Measurements from ENCODE around the gene CIAO2B.

The CIAO2B gene

DNA sequence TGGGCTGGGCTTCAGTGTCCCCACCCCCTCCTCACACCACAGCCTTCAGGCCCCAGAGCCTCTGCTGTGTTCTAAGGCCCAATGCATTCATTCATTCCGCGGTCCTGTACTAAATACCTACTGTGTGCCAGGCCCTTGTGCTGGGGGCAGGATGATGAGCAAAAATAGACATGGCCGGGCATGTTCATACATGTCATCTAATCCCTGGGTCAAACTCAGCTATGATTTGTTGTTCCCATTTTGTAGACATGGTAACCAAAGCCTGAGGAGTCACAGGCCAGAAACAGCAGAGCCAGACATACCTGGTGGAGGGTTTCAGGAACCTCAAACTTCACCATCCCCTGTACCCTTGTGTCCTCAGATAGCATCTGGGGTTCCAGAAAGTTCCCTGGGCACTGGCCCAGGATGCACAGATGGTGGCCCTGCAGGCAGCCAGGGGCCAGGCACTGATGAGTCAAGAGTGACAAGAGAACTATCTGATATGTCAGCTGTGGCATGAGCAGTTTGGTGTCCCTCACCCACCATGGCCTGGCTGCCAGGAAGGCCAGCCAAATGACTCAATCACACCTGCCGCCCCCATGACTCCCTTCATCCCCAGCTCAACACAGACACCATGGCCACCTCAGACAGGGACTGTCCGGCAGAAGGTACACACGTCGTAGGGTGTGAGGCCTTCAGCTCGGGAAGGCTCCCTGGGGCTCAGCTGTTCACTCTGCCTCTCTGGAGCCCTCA is 6.1 kb downstream of the CIAO2B start:
- H3K4me2 ChIP-seq (ENCODE audit: low read length) = no peak overlapping the region
- H3K79me2 ChIP-seq = no peaks in the 10 kb centered on the region
- no peaks in the 10 kb centered on the region for H3K27me3 ChIP-seq (ENCODE audit: control insufficient read depth, insufficient read depth, low read length)
- H3K9me3 ChIP-seq (ENCODE audit: control insufficient read depth, low read length) = no peaks in the 10 kb centered on the region
- H3K27ac ChIP-seq = no peak overlapping the region
- H3K9ac ChIP-seq = no peak overlapping the region
- no peaks in the 10 kb centered on the region for H3K36me3 ChIP-seq (ENCODE audit: control insufficient read depth, insufficient read depth, low read length)
- H3K4me3 ChIP-seq (ENCODE audit: low read depth, low read length) = no peak overlapping the region
- peaks cover 12% of the 10 kb centered on the region for H3K4me1 ChIP-seq
- no peak overlapping the region for H2AFZ ChIP-seq
- TF ChIP-seq, protein P1, sequence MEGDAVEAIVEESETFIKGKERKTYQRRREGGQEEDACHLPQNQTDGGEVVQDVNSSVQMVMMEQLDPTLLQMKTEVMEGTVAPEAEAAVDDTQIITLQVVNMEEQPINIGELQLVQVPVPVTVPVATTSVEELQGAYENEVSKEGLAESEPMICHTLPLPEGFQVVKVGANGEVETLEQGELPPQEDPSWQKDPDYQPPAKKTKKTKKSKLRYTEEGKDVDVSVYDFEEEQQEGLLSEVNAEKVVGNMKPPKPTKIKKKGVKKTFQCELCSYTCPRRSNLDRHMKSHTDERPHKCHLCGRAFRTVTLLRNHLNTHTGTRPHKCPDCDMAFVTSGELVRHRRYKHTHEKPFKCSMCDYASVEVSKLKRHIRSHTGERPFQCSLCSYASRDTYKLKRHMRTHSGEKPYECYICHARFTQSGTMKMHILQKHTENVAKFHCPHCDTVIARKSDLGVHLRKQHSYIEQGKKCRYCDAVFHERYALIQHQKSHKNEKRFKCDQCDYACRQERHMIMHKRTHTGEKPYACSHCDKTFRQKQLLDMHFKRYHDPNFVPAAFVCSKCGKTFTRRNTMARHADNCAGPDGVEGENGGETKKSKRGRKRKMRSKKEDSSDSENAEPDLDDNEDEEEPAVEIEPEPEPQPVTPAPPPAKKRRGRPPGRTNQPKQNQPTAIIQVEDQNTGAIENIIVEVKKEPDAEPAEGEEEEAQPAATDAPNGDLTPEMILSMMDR (IDR thresholded peaks at IDR 0.05) = no peak

DNA sequence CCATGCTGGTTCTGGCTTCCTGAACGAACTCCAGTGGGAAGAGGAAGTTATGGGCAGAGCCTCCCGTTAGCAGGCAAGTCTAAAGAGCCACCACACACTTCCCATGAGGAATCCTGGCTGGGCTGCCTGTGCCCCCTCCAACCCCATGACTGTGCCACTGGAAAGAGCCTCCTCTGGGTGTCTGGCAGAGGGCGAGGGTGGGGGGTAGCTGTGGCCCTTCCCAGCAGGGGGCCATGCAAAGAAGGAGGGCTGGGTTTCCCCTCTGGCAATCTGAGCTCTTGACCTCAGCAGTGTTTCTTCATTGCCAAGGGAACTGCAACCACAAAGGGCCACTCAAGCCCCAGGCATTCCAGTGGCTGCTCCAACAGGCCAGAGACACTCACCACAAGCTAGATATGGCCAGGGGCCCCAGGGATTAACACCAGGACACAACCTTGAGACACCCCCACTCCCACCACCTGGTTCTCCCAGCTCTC is 7.2 kb downstream of the CIAO2B start:
- Histone ChIP-seq H3K79me2 (no peaks in the 10 kb centered on the region), H2AFZ (no peak overlapping the region), H3K36me3 (ENCODE audit: control insufficient read depth, insufficient read depth, low read length) (no peaks in the 10 kb centered on the region), H3K9ac (no peak overlapping the region), H3K27me3 (ENCODE audit: control insufficient read depth, insufficient read depth, low read length) (no peaks in the 10 kb centered on the region), H3K27ac (peak overlapping the region; percentile 6), H3K4me2 (ENCODE audit: low read length) (no peak overlapping the region), H3K4me3 (ENCODE audit: low read depth, low read length) (no peak overlapping the region), H3K9me3 (ENCODE audit: control insufficient read depth, low read length) (no peaks in the 10 kb centered on the region), H3K4me1 (peaks cover 9% of the 10 kb centered on the region)
- TF ChIP-seq, protein P1 (IDR thresholded peaks at IDR 0.05) = no peak

DNA sequence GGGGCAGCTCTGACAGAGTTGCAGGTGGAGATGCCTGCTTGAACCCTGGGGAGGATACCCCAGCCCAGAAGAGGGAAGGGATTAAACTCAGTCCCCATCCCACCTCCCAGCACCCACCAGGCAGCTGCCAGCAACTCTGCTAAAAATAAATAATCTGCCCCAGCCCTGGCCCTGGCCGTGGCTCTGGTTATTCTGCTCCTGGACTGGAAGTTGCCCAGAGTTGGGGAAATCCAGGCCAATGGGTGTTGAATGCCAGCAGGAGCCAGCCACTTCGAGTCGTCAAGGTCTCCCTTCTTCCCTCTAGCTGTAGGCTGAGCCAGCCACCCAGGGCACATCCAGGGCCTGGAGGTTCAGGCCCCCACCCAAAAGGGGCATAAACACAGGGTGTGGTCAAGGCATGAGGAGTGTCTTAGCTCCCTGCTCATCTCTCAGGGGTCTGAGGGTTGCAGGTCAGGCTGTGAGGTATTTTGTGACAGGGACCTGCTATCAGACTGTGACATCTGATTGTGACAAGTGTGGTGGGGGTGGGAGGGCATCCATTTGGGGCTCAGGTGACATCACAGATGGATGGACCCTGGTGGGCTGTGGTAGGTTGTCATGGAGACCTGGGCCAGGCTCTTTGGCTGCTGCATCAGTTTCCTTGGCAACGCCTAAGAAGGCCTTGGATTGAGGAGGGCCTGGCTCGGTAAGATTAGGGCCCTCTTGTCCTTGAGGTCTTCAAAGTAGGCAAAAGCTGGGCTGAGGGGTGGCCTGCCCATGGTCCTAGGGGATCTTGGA is 7.8 kb downstream of the CIAO2B start:
- peak overlapping the region; percentile 6 for H3K27ac ChIP-seq
- TF ChIP-seq, protein P1 (IDR thresholded peaks at IDR 0.05) = no peak
- H3K9ac ChIP-seq = no peak overlapping the region
- H3K4me3 ChIP-seq (ENCODE audit: low read depth, low read length) = no peak overlapping the region
- no peaks in the 10 kb centered on the region for H3K36me3 ChIP-seq (ENCODE audit: control insufficient read depth, insufficient read depth, low read length)
- peaks cover 9% of the 10 kb centered on the region for H3K4me1 ChIP-seq
- H2AFZ ChIP-seq = no peak overlapping the region
- H3K27me3 ChIP-seq (ENCODE audit: control insufficient read depth, insufficient read depth, low read length) = no peaks in the 10 kb centered on the region
- no peaks in the 10 kb centered on the region for H3K79me2 ChIP-seq
- no peaks in the 10 kb centered on the region for H3K9me3 ChIP-seq (ENCODE audit: control insufficient read depth, low read length)
- H3K4me2 ChIP-seq (ENCODE audit: low read length) = no peak overlapping the region

DNA sequence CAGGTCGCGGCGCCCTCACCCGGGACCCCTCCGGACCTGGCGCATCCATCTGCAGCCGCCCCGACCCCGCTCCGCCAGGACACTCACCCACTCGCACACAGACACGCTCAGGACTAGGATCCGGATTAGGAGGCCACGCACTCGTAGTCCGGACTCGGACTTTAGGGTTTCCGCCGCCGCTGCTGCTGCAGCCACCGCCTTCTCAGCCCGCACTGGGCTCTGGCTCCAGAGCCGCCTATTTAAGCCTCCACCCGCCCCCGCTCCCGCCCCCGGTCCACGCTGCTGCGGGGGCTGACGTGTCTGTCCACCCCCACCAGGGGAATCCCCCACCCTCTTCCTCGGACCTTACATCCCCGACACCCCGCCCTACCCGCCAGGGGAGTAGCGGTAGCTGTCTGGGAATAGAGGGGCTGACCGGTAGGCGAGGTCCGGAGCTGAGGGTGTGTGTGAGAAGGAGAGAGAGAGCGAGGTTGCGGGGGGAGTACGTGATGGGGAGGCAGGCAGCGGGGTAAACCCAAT is 8.8 kb downstream of the CIAO2B start, which contains the start of gene RRAD:
Gene RRAD, minus strand, starts transcription at position 214 of the 519 bp plus-strand sequence. CDS start 356 bp downstream, outside the sequence.
- peaks cover 9% of the 10 kb centered on the region for H3K4me1 ChIP-seq
- TF ChIP-seq, protein P1 (IDR thresholded peaks at IDR 0.05) = no peak
- no peaks in the 10 kb centered on the region for H3K36me3 ChIP-seq (ENCODE audit: control insufficient read depth, insufficient read depth, low read length)
- peak within 1 kb of the TSS; percentile 37 for H3K4me3 ChIP-seq (ENCODE audit: low read depth, low read length)
- no peaks in the 10 kb centered on the region for H3K27me3 ChIP-seq (ENCODE audit: control insufficient read depth, insufficient read depth, low read length)
- peak within 1 kb of the TSS; percentile 65 for H3K4me2 ChIP-seq (ENCODE audit: low read length)
- H3K9ac ChIP-seq = no peak within 1 kb of the TSS
- no peak within 1 kb of the TSS for H3K27ac ChIP-seq
- peak within 1 kb of the TSS; percentile 86 for H2AFZ ChIP-seq
- no peaks in the 10 kb centered on the region for H3K9me3 ChIP-seq (ENCODE audit: control insufficient read depth, low read length)
- H3K79me2 ChIP-seq = no peaks in the 10 kb centered on the region
